GM12878 (cell line): ENCODE data around the gene TKT. TPM values are rescaled to one million over a fixed set of nuclear protein-coding genes. Genes with fewer than 3 reads are reported as not detected.

Experiments used
- BHLHE40 ChIP-seq, 2 experiments: fragments of 450-650 bp in 1 of 2; IDR thresholded peaks; 2 replicates each; pipeline ENCODE4 v1.6.1; 2011 to 2017; ENCODE audit warnings: low read depth in 2 of 2, borderline replicate concordance in 1 of 2, improper control_type of control experiment in 1 of 2, low read length in 1 of 2, mild to moderate bottlenecking in 1 of 2
- CREM ChIP-seq: IDR thresholded peaks from 2 replicates; pipeline ENCODE4 v1.6.1; 2014; ENCODE audit warnings: antibody characterized with exemption, low read depth
- CUX1 ChIP-seq: IDR thresholded peaks from 2 replicates; pipeline ENCODE4 v1.6.1; 2012; ENCODE audit warnings: improper control_type of control experiment, low read depth, low read length; ENCODE audit not compliant: insufficient replicate concordance
- EGR1 ChIP-seq, 2 experiments: IDR thresholded peaks; 1 replicate in 1 of 2; 2 replicates in 1 of 2; pipeline ENCODE4 v1.6.1; 2011 to 2012; ENCODE audit warnings: low read depth in 2 of 2, low read length in 2 of 2, borderline replicate concordance in 1 of 2, mild to moderate bottlenecking in 1 of 2, moderate library complexity in 1 of 2
- IKZF2 ChIP-seq, 2 experiments: fragments of 450-650 bp; IDR thresholded peaks; 2 replicates each; pipeline ENCODE4 v1.6.1; 2017; ENCODE audit warnings: mild to moderate bottlenecking in 2 of 2, moderate library complexity in 2 of 2
- MXI1 ChIP-seq: fragments of 150-350 bp; IDR thresholded peaks from 2 replicates; pipeline ENCODE4 v1.6.1; 2011; ENCODE audit warnings: low read depth, mild to moderate bottlenecking, inconsistent platforms, low read length, improper control_type of control experiment
- NFYB ChIP-seq: IDR thresholded peaks from 2 replicates; pipeline ENCODE4 v1.6.1; 2011; ENCODE audit warnings: low read depth, mild to moderate bottlenecking, low read length, improper control_type of control experiment, moderate library complexity; ENCODE audit not compliant: insufficient read depth
- POLR2A ChIP-seq: IDR thresholded peaks from 2 replicates; pipeline ENCODE4 v1.6.1; 2011; ENCODE audit warnings: low read depth, mild to moderate bottlenecking, low read length
- POU2F2 ChIP-seq: IDR thresholded peaks from 3 replicates; pipeline ENCODE4 v1.6.1; 2011; ENCODE audit warnings: low read depth, mild to moderate bottlenecking, low read length, borderline replicate concordance
- RB1 ChIP-seq: fragments of 450-650 bp; formaldehyde crosslinking; IDR thresholded peaks from 2 replicates; pipeline ENCODE4 v1.6.1; 2017; ENCODE audit warnings: mild to moderate bottlenecking, borderline replicate concordance
- RELA ChIP-seq: fragments of 450-650 bp; IDR thresholded peaks from 2 replicates; pipeline ENCODE4 v1.8.0; 2014; ENCODE audit warnings: borderline replicate concordance; ENCODE audit not compliant: partially characterized antibody
- SP1 ChIP-seq: IDR thresholded peaks from one replicate; pipeline ENCODE4 v1.6.1; 2011; ENCODE audit warnings: low read depth, low read length
- TCF7 ChIP-seq: IDR thresholded peaks from 2 replicates; pipeline ENCODE4 v1.6.1; 2014; ENCODE audit warnings: antibody characterized with exemption, borderline replicate concordance
- WRNIP1 ChIP-seq: IDR thresholded peaks from 2 replicates; pipeline ENCODE4 v1.6.1; 2011; ENCODE audit warnings: low read depth, low read length, improper control_type of control experiment, borderline replicate concordance
- ZZZ3 ChIP-seq: IDR thresholded peaks from 2 replicates; pipeline ENCODE4 v1.6.1; 2011; ENCODE audit warnings: low read depth; ENCODE audit not compliant: control insufficient read depth, insufficient read length
- polyA plus RNA-seq, 11 experiments: library from polyadenylated mRNA; depleted of rRNA in 4 of 11; unstranded in 6 of 11; stranded (reverse) in 5 of 11; fragments of >200 nt; fragmentation: Nextera tagmentation in 4 of 11; fragmentation: Illumina TruSeq in 1 of 11; extraction: Ambion mirVana in 4 of 11; extraction: Trizol in 1 of 11; gene quantifications; 1 replicate in 1 of 11; 2 replicates in 10 of 11; pipeline versions ENCODE4 v1.2.1 to v1.2.3, GENCODE V29; 2011 to 2016; ENCODE audit warnings: inconsistent platforms in 2 of 11, missing spikeins in 2 of 11, low read depth in 1 of 11
- total RNA-seq, 4 experiments: library from RNA; depleted of rRNA in 3 of 4; stranded (reverse); fragments of >200 nt in 3 of 4; fragmentation: Illumina TruSeq in 1 of 4; extraction: Trizol in 1 of 4; gene quantifications; 2 replicates each; pipeline versions ENCODE4 v1.2.1 to v1.2.3, GENCODE V29; 2013 to 2021
- TF ChIP-seq, protein P1 (sequence below), 3 experiments: IDR thresholded peaks in 2 of 3; conservative IDR thresholded peaks in 1 of 3; 2 replicates each; pipeline ENCODE4 v1.5.1; 2011; ENCODE audit warnings: low read depth in 3 of 3, low read length in 3 of 3, mild to moderate bottlenecking in 3 of 3, control low read depth in 2 of 3, moderate library complexity in 2 of 3, inconsistent platforms in 1 of 3, mixed read lengths in 1 of 3; ENCODE audit not compliant: control insufficient read depth in 2 of 3, insufficient read depth in 1 of 3; ENCODE audit errors: extremely low read depth in 1 of 3
- TF ChIP-seq, protein P2 (sequence below): fragments of 450-650 bp; IDR thresholded peaks from 2 replicates; pipeline ENCODE4 v1.6.1; 2016; ENCODE audit warnings: mild to moderate bottlenecking
- TF ChIP-seq, protein P3 (sequence below): fragments of 450-650 bp; IDR thresholded peaks from 2 replicates; pipeline ENCODE4 v1.6.1; 2017; ENCODE audit warnings: borderline replicate concordance
- TF ChIP-seq, protein P4 (sequence below): fragments of 150-350 bp; IDR thresholded peaks from 2 replicates; pipeline ENCODE4 v1.6.1; 2014; ENCODE audit warnings: mild to moderate bottlenecking, low read depth, low read length

Gene TKT
- total and polyA plus RNA-seq, 10 of the 15 experiments (the other 5 are each of a cell fraction or from before 2014, with no cell fraction given) = 56.4 to 385 (median 143) TPM

DNA sequence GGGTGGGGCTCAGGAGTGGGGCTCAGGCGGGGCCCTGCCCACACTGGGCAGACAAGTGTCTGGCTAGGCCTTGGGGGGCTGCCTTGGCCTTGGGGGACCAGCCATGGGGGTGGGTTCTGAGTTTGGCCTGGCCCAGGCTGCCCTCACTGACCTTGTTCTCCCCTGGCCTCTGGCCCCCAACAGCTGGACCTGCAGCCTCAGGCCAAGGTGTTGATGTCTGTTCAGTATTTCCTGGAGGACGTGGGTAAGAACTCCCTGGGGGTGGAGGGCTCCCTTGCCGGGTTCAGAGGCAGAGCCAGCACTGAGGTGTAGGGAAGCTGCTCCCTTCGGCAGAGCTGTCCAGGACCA lies 74.8 kb downstream of the TKT start (continued):
- TF ChIP-seq TCF7 (no peak), NFYB (no peak), CREM (no peak), IKZF2 (IDR thresholded peaks at IDR 0.05) (peak in 1 of 2 experiments; percentile 36; a peak in 1 of 4 replicates), RELA (no peak), MXI1 (no peak), EGR1 (IDR thresholded peaks at IDR 0.05; ENCODE audit: borderline replicate concordance in 1 of 2, low read depth in 2 of 2, low read length in 2 of 2) (no peak), CUX1 (no peak), POU2F2 (no peak), RB1 (no peak), SP1 (no peak), BHLHE40 (IDR thresholded peaks at IDR 0.05; ENCODE audit: borderline replicate concordance in 1 of 2, low read depth in 2 of 2, low read length in 1 of 2) (no peak), ZZZ3 (no peak), WRNIP1 (no peak), POLR2A (0 out of 2 replicates have a peak, but pooled peaks have one; percentile 7)
- TF ChIP-seq, protein P1, sequence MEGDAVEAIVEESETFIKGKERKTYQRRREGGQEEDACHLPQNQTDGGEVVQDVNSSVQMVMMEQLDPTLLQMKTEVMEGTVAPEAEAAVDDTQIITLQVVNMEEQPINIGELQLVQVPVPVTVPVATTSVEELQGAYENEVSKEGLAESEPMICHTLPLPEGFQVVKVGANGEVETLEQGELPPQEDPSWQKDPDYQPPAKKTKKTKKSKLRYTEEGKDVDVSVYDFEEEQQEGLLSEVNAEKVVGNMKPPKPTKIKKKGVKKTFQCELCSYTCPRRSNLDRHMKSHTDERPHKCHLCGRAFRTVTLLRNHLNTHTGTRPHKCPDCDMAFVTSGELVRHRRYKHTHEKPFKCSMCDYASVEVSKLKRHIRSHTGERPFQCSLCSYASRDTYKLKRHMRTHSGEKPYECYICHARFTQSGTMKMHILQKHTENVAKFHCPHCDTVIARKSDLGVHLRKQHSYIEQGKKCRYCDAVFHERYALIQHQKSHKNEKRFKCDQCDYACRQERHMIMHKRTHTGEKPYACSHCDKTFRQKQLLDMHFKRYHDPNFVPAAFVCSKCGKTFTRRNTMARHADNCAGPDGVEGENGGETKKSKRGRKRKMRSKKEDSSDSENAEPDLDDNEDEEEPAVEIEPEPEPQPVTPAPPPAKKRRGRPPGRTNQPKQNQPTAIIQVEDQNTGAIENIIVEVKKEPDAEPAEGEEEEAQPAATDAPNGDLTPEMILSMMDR (IDR thresholded peaks at IDR 0.05 in 2 of 3, conservative IDR thresholded peaks at IDR 0.05 in 1 of 3; ENCODE audit: control insufficient read depth in 2 of 3, extremely low read depth in 1 of 3, insufficient read depth in 1 of 3, low read depth in 3 of 3, low read length in 3 of 3) = no peak
- TF ChIP-seq, protein P2, sequence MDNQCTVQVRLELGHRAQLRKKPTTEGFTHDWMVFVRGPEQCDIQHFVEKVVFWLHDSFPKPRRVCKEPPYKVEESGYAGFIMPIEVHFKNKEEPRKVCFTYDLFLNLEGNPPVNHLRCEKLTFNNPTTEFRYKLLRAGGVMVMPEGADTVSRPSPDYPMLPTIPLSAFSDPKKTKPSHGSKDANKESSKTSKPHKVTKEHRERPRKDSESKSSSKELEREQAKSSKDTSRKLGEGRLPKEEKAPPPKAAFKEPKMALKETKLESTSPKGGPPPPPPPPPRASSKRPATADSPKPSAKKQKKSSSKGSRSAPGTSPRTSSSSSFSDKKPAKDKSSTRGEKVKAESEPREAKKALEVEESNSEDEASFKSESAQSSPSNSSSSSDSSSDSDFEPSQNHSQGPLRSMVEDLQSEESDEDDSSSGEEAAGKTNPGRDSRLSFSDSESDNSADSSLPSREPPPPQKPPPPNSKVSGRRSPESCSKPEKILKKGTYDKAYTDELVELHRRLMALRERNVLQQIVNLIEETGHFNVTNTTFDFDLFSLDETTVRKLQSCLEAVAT = no peak
- TF ChIP-seq, protein P3, sequence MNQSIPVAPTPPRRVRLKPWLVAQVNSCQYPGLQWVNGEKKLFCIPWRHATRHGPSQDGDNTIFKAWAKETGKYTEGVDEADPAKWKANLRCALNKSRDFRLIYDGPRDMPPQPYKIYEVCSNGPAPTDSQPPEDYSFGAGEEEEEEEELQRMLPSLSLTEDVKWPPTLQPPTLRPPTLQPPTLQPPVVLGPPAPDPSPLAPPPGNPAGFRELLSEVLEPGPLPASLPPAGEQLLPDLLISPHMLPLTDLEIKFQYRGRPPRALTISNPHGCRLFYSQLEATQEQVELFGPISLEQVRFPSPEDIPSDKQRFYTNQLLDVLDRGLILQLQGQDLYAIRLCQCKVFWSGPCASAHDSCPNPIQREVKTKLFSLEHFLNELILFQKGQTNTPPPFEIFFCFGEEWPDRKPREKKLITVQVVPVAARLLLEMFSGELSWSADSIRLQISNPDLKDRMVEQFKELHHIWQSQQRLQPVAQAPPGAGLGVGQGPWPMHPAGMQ = no peak
- TF ChIP-seq, protein P4, sequence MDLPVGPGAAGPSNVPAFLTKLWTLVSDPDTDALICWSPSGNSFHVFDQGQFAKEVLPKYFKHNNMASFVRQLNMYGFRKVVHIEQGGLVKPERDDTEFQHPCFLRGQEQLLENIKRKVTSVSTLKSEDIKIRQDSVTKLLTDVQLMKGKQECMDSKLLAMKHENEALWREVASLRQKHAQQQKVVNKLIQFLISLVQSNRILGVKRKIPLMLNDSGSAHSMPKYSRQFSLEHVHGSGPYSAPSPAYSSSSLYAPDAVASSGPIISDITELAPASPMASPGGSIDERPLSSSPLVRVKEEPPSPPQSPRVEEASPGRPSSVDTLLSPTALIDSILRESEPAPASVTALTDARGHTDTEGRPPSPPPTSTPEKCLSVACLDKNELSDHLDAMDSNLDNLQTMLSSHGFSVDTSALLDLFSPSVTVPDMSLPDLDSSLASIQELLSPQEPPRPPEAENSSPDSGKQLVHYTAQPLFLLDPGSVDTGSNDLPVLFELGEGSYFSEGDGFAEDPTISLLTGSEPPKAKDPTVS = no peak
